Astrocyte (in vitro differentiated cells and primary cell): ENCODE measurements around the gene KISS1R.

Source experiments
- EZH2 ChIP-seq: IDR thresholded peaks from 2 replicates; pipeline ENCODE4 v1.6.1; 2012; ENCODE audit warnings: mild to moderate bottlenecking, low read length, inconsistent platforms; ENCODE audit not compliant: insufficient read depth
- TF ChIP-seq, protein P1 (sequence below): IDR thresholded peaks from 2 replicates; pipeline ENCODE4 v1.5.1; 2011; ENCODE audit warnings: low read depth, mild to moderate bottlenecking, inconsistent platforms, low read length, moderate library complexity; ENCODE audit not compliant: insufficient read depth

DNA sequence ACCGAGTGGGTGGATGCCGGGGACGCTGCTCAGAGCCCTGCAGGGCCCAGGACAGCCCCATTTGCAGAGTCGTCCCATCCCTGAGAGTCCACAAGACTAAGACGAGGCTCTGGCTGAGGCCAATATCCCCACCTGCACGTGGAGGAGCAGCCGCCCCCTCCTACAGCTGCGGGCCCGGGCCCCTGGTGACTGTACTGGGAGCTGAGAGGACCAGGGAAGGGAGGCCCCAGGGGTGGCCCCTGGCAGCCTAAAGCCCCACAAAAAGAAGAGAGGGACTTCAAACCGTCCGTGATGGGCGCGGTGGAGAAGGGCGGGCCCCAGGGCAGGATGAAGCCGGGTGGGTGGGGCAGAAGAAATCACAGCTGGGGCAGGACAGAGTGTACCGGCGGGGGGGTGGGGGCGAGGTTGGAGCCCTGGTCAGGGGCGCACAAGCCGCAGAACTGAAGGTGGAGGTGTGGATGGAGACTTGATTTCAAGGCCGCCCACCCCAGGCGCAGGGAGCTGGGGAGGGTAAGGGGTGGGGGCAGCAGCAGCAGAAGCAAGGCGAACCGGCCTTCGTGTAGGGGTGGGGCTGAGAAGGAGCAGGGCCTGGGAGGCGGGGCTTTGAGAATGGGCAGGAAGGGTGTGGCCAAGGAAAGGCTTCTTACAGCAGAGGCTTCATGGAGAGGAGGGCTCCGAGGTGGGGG is 44.7 kb upstream of the KISS1R start:
- TF ChIP-seq, protein P1, sequence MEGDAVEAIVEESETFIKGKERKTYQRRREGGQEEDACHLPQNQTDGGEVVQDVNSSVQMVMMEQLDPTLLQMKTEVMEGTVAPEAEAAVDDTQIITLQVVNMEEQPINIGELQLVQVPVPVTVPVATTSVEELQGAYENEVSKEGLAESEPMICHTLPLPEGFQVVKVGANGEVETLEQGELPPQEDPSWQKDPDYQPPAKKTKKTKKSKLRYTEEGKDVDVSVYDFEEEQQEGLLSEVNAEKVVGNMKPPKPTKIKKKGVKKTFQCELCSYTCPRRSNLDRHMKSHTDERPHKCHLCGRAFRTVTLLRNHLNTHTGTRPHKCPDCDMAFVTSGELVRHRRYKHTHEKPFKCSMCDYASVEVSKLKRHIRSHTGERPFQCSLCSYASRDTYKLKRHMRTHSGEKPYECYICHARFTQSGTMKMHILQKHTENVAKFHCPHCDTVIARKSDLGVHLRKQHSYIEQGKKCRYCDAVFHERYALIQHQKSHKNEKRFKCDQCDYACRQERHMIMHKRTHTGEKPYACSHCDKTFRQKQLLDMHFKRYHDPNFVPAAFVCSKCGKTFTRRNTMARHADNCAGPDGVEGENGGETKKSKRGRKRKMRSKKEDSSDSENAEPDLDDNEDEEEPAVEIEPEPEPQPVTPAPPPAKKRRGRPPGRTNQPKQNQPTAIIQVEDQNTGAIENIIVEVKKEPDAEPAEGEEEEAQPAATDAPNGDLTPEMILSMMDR = no peak
- no peak for TF ChIP-seq EZH2
